GM12878 (cell line): Measurements from ENCODE around the gene PRRT1. TPM values are rescaled to one million over a fixed set of nuclear protein-coding genes. Genes with fewer than 3 reads are reported as not detected.

Experiments
- ATAC-seq: fragments of 200-7000 bp; cut with Tn5 transposase; 3 replicates; pipeline ENCODE4 v1.9.1; 2020; ENCODE audit warnings: mild to moderate bottlenecking, moderate library complexity
- BruUV-seq: library from RNA; stranded (reverse); fragments of 400-500 nt; replicated peaks from 2 replicates; lab custom pipeline; 2021; lab: Mats Ljungman, UMichigan
- CTCF ChIA-PET: fragments of 300-600 bp; sonication (Branson Sonifier 250); formaldehyde crosslinking; extraction: SDS; loops from one replicate; lab custom pipeline; 2021; ENCODE audit warnings: inconsistent platforms; lab: Yijun Ruan, JAX
- POLR2A ChIA-PET: fragments of 350-600 bp; formaldehyde crosslinking; extraction: SDS; loops from one replicate; lab custom pipeline; 2021; ENCODE audit warnings: inconsistent platforms; lab: Charles Lee
- RAD21 ChIA-PET: fragments of 300-600 bp; sonication (Branson Sonifier 250); formaldehyde crosslinking; loops from one replicate; lab custom pipeline; 2023; ENCODE audit warnings: antibody characterized with exemption; ENCODE audit not compliant: unreplicated experiment; lab: Charles Lee
- SMC1A ChIA-PET: fragments of 300-600 bp; sonication (Branson Sonifier 250); formaldehyde crosslinking; loops from one replicate; lab custom pipeline; 2023; ENCODE audit not compliant: unreplicated experiment, uncharacterized antibody; lab: Charles Lee
- DNase-seq: peaks from one replicate; pipeline ENCODE4 v3.0.0-alpha.2; 2011; ENCODE audit warnings: low read depth, low spot score
- FAIRE-seq: peaks from 3 replicates; lab custom pipeline; 2011; peaks lifted over from hg19 to GRCh38; lab: Jason Lieb, UNC
- H2AFZ ChIP-seq: 2 replicates; pipeline ENCODE4 v1.6.0; 2011; ENCODE audit warnings: low read depth, low read length, control low read depth; ENCODE audit not compliant: control insufficient read depth
- H3K27ac ChIP-seq: 2 replicates; pipeline ENCODE4 v1.5.1; 2011; ENCODE audit warnings: control low read depth; ENCODE audit not compliant: control insufficient read depth, insufficient read depth
- H3K27me3 ChIP-seq, 2 experiments: replicated peaks in 1 of 2; 2 replicates each; pipeline versions ENCODE4 v1.6.0 to v1.6.1; 2011; ENCODE audit warnings: low read length in 1 of 2; ENCODE audit not compliant: control insufficient read depth in 2 of 2, insufficient read depth in 2 of 2
- H3K36me3 ChIP-seq, 2 experiments: 2 replicates each; pipeline ENCODE4 v1.5.1; 2011; ENCODE audit warnings: low read length in 1 of 2; ENCODE audit not compliant: control insufficient read depth in 2 of 2, insufficient read depth in 2 of 2
- H3K4me1 ChIP-seq: 2 replicates; pipeline ENCODE4 v1.6.1; 2011; ENCODE audit warnings: mild to moderate bottlenecking, low read length, moderate library complexity, mixed read lengths; ENCODE audit not compliant: control insufficient read depth, insufficient read depth
- H3K4me2 ChIP-seq: 2 replicates; pipeline ENCODE4 v1.6.0; 2011; ENCODE audit warnings: control low read depth; ENCODE audit not compliant: control insufficient read depth, insufficient read depth
- H3K4me3 ChIP-seq: fragments of 200-600 bp; sonication (generic); 2 replicates; pipeline ENCODE4 v1.5.1; 2016
- H3K79me2 ChIP-seq: 2 replicates; pipeline ENCODE4 v1.6.0; 2011; ENCODE audit warnings: low read length; ENCODE audit not compliant: control insufficient read depth, insufficient read depth
- H3K9ac ChIP-seq: 2 replicates; pipeline ENCODE4 v1.8.0; 2011; ENCODE audit warnings: low read length, control low read depth, mixed read lengths; ENCODE audit not compliant: control insufficient read depth, insufficient read depth
- H3K9me3 ChIP-seq: replicated peaks from 3 replicates; pipeline ENCODE4 v1.5.1; 2011; ENCODE audit warnings: mild to moderate bottlenecking, low read length; ENCODE audit not compliant: control insufficient read depth, insufficient read depth
- H4K20me1 ChIP-seq: 2 replicates; pipeline ENCODE4 v1.6.0; 2011; ENCODE audit not compliant: control insufficient read depth, insufficient read depth
- ASH2L ChIP-seq: fragments of 300-600, 200-600 bp; sonication (generic); IDR thresholded peaks from 2 replicates; pipeline ENCODE4 v1.6.1; 2017; ENCODE audit warnings: low read depth, mild to moderate bottlenecking, borderline replicate concordance
- GABPA ChIP-seq: IDR thresholded peaks from 2 replicates; pipeline ENCODE4 v1.6.1; 2014; ENCODE audit warnings: antibody characterized with exemption, low read depth, mild to moderate bottlenecking, inconsistent platforms
- NR2C1 ChIP-seq: fragments of 450-650 bp; IDR thresholded peaks from 2 replicates; pipeline ENCODE4 v1.6.1; 2017; ENCODE audit warnings: antibody characterized with exemption, mild to moderate bottlenecking, moderate library complexity
- POLR2A ChIP-seq: IDR thresholded peaks from 2 replicates; pipeline ENCODE4 v1.6.1; 2011; ENCODE audit warnings: low read depth, mild to moderate bottlenecking, low read length
- RAD21 ChIP-seq: IDR thresholded peaks from 2 replicates; pipeline ENCODE4 v1.6.1; 2011; ENCODE audit warnings: mild to moderate bottlenecking, low read depth, low read length, moderate library complexity; ENCODE audit not compliant: insufficient read depth
- SUZ12 ChIP-seq: fragments of 200-600 bp; sonication (generic); IDR thresholded peaks from one replicate; pipeline ENCODE4 v1.6.1; 2018; ENCODE audit warnings: antibody characterized with exemption, mild to moderate bottlenecking; ENCODE audit not compliant: unreplicated experiment
- TCF12 ChIP-seq: IDR thresholded peaks from 2 replicates; pipeline ENCODE4 v1.6.1; 2011; ENCODE audit warnings: low read depth, mild to moderate bottlenecking, low read length
- WGBS: methylation state at CpG from one replicate; pipeline ENCODE4 v1.1.6; 2016; ENCODE audit warnings: low lambda C conversion rate; ENCODE audit not compliant: insufficient replicate concordance, insufficient coverage; ENCODE audit errors: missing lambda C conversion rate; 5-methylcytosine and 5-hydroxymethylcytosine counted together
- in situ Hi-C: fragments of 300-500 bp; cut with MboI; formaldehyde crosslinking; loops from 9 replicates; pipeline ENCODE4 v1.14.3; 2018; ENCODE audit warnings: mixed read lengths
- intact Hi-C: fragments of 100-400 bp; cut with micrococcal nuclease; formaldehyde crosslinking; loops from one replicate; pipeline ENCODE4 v1.14.2; 2022; ENCODE audit not compliant: unreplicated experiment
- polyA plus RNA-seq, 11 experiments: library from polyadenylated mRNA; depleted of rRNA in 4 of 11; unstranded in 6 of 11; stranded (reverse) in 5 of 11; fragments of >200 nt; fragmentation: Nextera tagmentation in 4 of 11; fragmentation: Illumina TruSeq in 1 of 11; extraction: Ambion mirVana in 4 of 11; extraction: Trizol in 1 of 11; gene quantifications; 1 replicate in 1 of 11; 2 replicates in 10 of 11; pipeline versions ENCODE4 v1.2.1 to v1.2.3, GENCODE V29; 2011 to 2016; ENCODE audit warnings: inconsistent platforms in 2 of 11, missing spikeins in 2 of 11, low read depth in 1 of 11
- total RNA-seq, 4 experiments: library from RNA; depleted of rRNA in 3 of 4; stranded (reverse); fragments of >200 nt in 3 of 4; fragmentation: Illumina TruSeq in 1 of 4; extraction: Trizol in 1 of 4; gene quantifications; 2 replicates each; pipeline versions ENCODE4 v1.2.1 to v1.2.3, GENCODE V29; 2013 to 2021
- TF ChIP-seq, protein P1 (sequence below): IDR thresholded peaks from 2 replicates; pipeline ENCODE4 v1.6.1; 2012; ENCODE audit warnings: low read depth, low read length, improper control_type of control experiment

Gene PRRT1
- total and polyA plus RNA-seq, 10 of the 15 experiments (the other 5 are each of a cell fraction or from before 2014, with no cell fraction given), result 0.04 to 0.15 (median 0.10) TPM; not detected in 6

DNA sequence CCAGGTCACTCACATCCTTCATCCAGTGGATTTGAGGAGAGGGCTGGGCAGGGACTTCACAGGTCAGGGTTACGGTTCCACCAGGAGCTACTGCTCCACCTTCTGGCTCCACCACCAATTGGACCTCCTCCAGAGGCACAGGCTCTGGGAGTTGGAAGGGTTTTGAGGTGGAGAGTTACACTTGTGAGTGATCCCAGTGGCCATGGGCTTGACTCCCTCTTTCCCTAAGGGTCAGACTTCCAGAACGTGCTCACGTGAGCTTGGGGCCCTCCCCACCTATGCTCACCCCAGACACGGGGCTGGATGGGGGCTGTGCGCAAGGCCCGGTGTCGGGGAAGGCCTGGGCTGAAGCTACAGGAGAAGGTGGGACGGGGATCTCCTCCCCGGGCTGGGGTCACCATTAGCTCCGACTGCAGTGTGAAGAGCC lies 30.8 kb upstream of the PRRT1 start:
- peaks cover 17% of the 10 kb centered on the region for H3K4me1 ChIP-seq
- peaks cover 17% of the 10 kb centered on the region for H3K79me2 ChIP-seq
- no peak overlapping the region for H2AFZ ChIP-seq
- SMC1A ChIA-PET, result interaction anchor here (1.5 kb wide), 1 partner anchor 13 kb away, joined by 3 read pairs; no protein-coding TSS in a partner anchor
- no peaks in the 10 kb centered on the region for H3K9me3 ChIP-seq
- H3K4me3 ChIP-seq, result no peak overlapping the region
- DNase-seq (no peak), ATAC-seq (no peak), FAIRE-seq (no peak)
- 93% methylated on average over 10 of the region's 10 CpGs for WGBS
- H3K9ac ChIP-seq, result no peak overlapping the region
- no peaks in the 10 kb centered on the region for H4K20me1 ChIP-seq
- H3K27ac ChIP-seq, result no peak overlapping the region
- no peak overlapping the region for H3K4me2 ChIP-seq
- POLR2A ChIA-PET, result no interaction called here
- H3K36me3 ChIP-seq, result peaks cover 4 to 7% of the 10 kb centered on the region in 2 experiments; a peak in 3 of 4 replicates
- RAD21 ChIA-PET, result interaction anchor here (1.2 kb wide), 1 partner anchor 13 kb away, joined by 3 read pairs; no protein-coding TSS in a partner anchor
- intact Hi-C loops, result no loop called here
- TF ChIP-seq, protein P1, sequence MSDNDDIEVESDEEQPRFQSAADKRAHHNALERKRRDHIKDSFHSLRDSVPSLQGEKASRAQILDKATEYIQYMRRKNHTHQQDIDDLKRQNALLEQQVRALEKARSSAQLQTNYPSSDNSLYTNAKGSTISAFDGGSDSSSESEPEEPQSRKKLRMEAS, result no peak
- peak; percentile 31 for TF ChIP-seq POLR2A
- in situ Hi-C loops, result no loop called here
- no peaks in the 10 kb centered on the region for H3K27me3 ChIP-seq
- no TSS peak for BruUV-seq
- CTCF ChIA-PET, result interaction anchor here (1.0 kb wide), 1 partner anchor 13 kb away, joined by 4 read pairs; no protein-coding TSS in a partner anchor

DNA sequence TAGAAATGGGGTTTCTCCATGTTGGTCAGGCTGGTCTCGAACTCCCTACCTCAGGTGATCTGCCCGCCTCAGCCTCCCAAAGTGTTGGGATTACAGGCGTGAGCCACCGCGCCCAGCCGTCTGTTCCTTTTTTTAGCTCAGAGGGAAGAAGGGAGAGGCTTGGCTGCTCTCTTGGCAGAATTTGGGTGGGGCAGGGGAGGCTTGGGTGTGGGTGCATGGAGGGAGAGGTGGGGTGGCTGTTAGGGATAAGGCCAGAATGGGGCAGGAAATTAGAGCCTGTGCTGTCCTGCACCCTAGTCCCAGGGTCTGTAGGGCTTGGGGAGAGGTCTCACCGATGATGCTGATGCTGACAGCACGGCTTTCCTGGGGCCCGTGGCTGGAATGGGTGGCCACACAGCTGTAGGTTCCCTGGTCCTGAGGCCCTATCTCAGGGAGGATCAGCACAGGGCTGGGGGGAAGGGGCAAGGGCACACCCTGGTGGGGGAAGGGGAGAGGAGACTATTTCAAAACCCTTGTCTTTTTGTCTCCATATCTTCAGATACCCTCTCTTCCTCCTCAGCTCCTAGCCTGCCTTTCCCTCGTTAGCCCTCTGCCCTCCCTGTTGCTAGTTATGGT lies 30.3 kb upstream of the PRRT1 start:
- Histone ChIP-seq H3K36me3 (peaks cover 4 to 7% of the 10 kb centered on the region in 2 experiments; a peak in 3 of 4 replicates), H3K27me3 (no peaks in the 10 kb centered on the region), H2AFZ (no peak overlapping the region), H3K79me2 (peaks cover 14% of the 10 kb centered on the region), H3K9ac (no peak overlapping the region), H3K27ac (no peak overlapping the region), H3K9me3 (no peaks in the 10 kb centered on the region), H3K4me2 (no peak overlapping the region), H4K20me1 (no peaks in the 10 kb centered on the region), H3K4me1 (peaks cover 12% of the 10 kb centered on the region), H3K4me3 (no peak overlapping the region)
- FAIRE-seq (no peak), DNase-seq (no peak), ATAC-seq (no peak)
- 85% methylated on average over 10 of the region's 10 CpGs for WGBS
- BruUV-seq, result no TSS peak
- CTCF ChIA-PET, result interaction anchor here (1.0 kb wide), 1 partner anchor 13 kb away, joined by 4 read pairs; no protein-coding TSS in a partner anchor
- POLR2A ChIA-PET, result interaction anchor here (0.6 kb wide), 1 partner anchor 10 kb away, joined by 3 read pairs; no protein-coding TSS in a partner anchor
- TF ChIP-seq RAD21 (no peak), ASH2L (no peak), GABPA (no peak), TCF12 (no peak), SUZ12 (no peak), NR2C1 (no peak)
- SMC1A ChIA-PET, result interaction anchor here (1.5 kb wide), 1 partner anchor 14 kb away, joined by 3 read pairs; no protein-coding TSS in a partner anchor
- RAD21 ChIA-PET, result interaction anchor here (1.2 kb wide), 1 partner anchor 13 kb away, joined by 3 read pairs; no protein-coding TSS in a partner anchor
- in situ Hi-C loops (no loop called here), intact Hi-C loops (no loop called here)
